GM18526 (cell line): ENCODE results near the gene BCAS4.
A peak's percentile ranks its signal among the peaks of the same experiment; 100 is the strongest.

Experiments used
- POLR2A ChIP-seq: IDR thresholded peaks from 3 replicates; pipeline ENCODE4 v1.6.1; 2011; ENCODE audit not compliant: insufficient read length; ENCODE audit errors: extremely low read depth

The BCAS4 gene, protein sequence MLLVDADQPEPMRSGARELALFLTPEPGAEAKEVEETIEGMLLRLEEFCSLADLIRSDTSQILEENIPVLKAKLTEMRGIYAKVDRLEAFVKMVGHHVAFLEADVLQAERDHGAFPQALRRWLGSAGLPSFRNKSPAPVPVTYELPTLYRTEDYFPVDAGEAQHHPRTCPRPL

DNA sequence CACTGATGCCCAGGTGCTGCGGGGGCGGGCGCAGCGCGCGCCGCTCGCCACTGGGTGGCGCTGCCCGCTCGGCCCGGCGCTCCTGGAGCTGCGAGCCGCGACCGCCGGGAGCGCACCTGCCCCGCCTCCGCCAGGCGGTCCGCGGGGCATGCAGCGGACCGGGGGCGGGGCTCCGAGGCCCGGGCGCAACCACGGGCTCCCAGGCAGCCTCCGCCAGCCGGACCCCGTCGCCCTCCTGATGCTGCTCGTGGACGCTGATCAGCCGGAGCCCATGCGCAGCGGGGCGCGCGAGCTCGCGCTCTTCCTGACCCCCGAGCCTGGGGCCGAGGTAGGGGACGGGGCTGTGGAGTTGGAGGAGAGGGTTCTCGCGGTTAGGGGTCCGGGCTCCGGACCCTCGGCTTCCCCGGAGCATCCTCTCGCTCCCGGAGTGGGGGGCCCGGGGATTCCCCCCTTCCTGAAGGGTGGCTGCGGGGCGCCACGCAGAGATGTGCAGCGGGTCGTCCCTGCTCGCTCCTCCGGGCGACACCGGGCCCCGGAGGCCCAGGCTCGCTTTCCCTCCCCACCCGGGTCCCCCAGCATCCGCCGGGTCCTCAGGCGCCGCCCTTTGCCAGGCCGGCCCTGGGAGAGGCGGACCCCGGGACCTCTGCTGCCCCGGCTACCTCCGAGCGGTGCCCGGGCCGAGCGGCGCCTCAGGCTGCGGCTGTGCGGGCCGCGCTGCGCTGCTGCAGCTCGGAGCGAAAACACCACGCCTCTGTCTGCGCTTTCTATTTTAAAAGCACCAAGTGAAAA lies at the start of gene BCAS4:
BCAS4 (plus strand) TSS at position 216 of the 789 bp plus-strand sequence; CDS start at position 239, 23 bp downstream.
- TF ChIP-seq POLR2A, result peak; percentile 61

DNA sequence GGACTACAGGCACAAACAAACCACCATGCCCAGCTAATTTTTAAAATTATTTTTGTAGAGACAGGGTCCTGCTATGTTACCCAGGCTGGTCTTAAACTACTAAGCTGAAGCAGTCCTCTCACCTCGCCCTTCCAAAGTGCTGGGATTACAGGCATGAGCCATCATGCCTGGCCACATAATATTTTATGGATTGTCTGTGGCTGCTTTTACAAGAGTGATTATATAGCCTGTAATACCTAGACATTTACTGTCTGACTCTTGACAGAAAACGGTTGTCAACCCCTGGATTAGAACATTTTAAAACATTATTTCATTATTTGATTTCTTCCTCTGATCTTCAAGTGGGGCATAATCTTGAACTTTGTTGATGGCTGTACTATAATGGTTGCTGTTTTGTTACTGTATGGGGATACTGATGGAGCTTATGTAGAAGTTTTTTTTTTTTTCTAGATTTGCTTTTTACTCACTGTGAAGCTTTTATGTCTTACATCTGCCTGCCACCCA lies 49.2 kb upstream of the BCAS4 start:
- TF ChIP-seq POLR2A, result no peak

DNA sequence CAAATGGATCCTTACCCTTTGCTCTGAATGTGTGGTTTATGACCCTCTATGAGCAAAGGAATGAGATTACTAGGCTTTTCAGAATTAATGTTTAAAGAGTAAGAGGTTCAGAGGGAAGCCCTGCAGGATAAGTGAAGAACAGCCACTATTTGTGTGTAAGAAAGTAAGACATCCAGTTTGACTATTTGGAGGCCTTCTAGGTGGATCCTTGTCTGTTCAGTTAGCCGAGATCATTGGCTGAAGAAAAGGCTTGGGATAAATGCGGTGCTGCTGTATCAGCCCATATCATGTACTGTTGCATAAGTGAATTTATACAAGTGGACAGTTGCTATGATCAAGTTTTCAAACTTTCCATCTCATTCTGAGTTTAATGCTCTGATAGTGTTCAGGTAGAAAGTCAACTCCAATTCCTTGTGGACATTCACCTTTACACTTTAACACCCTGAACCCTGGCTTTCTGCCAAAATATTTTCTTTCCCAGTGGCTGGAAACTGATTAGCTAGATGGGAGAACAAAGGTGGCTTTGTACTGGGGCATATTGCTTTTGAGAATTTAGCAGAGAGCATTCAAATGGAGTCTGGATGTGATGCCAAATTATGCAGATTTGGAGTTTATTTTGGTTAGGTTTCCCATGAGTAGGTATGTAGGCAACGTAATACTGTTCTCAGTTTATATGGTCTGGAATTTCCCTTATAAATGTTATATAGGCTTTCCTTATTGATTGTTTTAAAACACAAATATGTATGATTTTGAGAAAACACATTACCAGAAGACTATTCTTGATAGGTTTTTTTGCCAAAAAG lies 48.5 kb upstream of the BCAS4 start:
- TF ChIP-seq POLR2A, result no peak

DNA sequence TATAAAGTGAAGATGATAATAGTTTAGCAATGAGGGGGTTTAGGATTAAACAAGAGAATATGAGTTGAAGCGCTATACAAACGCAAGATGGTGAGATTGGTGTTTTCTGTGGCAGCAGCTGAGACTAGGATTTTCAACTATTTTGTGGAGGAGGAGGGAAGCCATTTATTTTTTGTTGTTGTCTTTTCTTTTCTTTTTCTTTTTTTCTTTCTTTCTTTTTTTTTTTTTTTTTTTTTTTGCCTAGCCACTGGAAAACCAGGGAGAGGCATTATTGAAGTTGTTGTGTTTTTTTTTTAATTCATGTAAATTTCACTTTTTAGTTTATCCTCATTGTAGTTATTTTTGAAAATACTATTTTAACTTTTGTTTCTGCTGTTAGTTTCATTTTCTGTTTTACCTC lies 47.6 kb upstream of the BCAS4 start:
- TF ChIP-seq POLR2A, result no peak

DNA sequence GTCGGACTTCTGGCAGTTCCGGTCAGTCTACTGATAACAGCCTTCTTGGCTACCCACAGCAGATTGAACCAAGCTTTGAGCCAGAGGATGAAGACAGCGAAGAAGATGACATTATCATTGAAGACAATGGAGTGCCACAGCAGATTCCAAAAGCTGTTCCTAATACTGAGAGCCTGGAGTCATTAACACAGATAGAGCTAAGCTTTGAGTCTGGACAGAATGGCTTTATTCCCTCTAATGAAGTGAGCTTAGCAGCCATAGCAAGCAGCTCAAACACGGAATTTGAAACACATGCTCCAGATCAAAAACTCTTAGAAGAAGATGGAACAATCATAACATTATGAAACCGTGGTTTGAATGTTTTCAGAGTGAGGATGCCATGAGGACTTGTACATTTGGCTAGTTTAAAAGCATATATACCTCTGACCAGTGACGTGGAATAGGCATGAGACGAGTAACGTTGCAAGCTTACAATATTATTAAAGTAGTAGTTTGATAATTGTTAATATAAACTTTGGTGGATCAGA lies 44.7 kb upstream of the BCAS4 start:
- no peak for TF ChIP-seq POLR2A

DNA sequence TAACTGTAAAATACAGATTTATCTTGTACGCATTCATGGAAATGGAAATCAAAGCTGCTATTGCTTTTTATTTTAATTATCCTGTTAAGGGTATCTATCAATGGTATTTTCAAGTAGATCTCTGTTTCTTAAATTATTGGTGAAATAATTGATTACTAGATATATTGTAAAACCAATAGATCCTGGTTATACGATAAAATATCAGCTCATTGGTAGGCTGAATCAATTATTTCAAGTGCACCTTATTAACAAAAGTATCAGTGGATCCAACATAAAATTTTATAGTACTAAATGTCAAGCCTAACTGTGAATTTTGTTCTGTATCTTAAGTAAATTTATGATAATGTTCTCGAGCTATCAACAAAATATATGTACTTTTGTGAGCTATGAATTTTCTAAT lies 41.7 kb upstream of the BCAS4 start:
- TF ChIP-seq POLR2A, result no peak

DNA sequence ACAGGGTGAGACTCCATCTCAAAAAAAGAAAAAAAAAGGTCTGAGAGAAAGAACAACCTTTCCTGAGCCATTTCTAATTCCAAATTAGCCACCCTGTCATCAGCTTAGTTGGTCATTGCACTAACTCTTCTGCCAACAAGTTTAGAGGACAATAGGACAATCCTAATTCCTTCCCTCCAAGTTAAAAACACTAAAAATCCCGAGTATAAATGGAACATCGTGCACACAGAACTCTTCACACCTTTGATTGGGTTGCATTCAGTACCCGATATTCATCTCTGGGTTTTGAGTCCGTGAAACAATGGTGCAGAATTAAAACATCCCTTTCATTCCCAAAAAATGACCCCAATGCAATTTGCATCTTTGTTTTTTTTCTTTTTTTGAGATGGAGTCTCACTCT lies 40.4 kb upstream of the BCAS4 start:
- no peak for TF ChIP-seq POLR2A

DNA sequence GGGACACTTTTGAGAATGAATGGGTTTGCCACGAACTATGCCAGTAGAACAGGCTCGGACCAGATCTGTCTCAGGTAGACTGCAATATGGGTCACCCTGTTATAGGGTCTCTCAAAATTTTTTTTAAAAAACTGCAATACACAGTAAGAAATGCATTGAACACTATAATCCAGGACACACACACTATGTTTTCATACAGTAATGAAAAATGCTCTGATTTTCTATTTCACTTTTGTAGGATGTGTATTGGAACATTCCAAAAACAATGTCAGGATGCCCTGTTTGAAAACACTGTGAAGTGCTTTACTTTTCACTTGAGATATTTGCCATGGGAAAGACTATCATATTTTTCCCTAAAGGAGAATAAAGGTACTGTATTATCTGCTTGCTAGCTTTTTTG lies 38.4 kb upstream of the BCAS4 start:
- TF ChIP-seq POLR2A, result no peak

DNA sequence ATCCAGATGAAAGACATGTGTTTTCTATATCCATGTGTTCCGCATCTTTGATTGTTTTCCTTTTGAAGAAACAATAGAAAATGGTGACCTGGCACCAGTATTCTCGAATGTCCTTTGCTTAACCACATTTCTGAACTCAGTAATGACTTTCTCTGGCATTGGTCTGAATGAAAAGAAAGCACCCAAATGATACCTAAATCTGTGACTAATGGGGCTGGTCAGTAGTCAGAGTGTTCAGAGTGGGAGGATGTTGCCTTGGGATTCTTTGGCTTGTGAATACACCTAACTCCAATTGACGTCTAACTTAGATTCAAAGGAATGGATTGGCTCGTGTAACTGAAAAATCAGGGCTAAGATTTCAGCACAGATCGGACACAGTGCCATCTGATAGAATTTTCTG lies 36.4 kb upstream of the BCAS4 start:
- no peak for TF ChIP-seq POLR2A

DNA sequence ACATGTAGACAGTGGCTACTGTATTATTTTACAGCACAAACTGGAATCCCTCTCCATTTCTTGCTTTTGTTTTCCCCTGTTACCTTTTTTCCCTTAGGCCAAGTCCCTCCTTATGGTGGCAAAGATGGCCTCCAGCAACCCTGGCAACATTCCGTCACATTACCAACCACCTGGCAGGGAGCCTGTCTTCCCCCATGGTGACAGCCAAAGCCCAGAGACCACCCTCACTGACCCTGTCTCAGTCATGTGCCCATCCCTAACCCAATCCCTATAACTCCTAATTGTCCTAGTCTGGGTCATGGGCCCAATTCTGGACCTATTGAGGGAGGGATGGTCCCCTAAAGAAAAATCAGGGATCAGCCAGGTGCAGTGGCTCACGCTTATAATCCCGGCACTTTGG lies 35.9 kb upstream of the BCAS4 start:
- TF ChIP-seq POLR2A, result no peak

DNA sequence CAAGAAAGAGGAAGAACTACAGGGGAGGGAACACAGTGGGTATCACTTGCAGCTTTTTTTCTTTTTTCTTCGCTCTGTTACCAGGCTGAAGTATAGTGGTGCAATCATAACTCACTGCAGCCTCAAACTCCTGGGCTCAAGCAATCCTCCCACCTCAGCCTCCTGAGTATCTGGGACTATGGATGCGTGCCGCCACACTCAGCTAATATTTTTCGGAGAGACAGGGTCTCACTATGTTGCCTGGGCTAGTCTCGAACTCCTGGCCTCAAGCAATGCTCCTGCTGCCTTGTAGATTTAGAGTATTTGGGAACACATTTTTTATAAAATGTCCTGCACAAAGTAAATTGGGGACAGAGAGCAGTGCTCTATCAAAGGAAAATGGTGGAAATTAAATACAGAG lies 35.2 kb upstream of the BCAS4 start:
- no peak for TF ChIP-seq POLR2A

DNA sequence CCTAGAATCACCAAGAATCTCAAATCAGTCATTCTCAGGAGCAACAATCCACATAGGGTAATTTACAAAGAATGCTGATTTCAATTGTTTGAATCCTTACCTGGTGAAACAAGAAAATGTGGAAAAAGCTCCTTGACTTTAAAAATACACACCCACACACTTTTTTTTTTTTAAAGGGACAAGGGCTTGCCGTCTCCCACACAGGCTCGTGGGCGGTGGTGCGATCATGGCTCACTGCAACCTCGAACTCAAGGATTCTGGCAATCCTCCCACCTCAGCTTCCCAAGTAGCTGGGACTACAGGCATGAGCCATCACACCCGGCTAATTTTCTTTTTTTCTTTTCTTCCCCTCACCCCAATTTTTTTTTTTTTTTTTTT lies 32.8 kb upstream of the BCAS4 start:
- TF ChIP-seq POLR2A, result no peak

DNA sequence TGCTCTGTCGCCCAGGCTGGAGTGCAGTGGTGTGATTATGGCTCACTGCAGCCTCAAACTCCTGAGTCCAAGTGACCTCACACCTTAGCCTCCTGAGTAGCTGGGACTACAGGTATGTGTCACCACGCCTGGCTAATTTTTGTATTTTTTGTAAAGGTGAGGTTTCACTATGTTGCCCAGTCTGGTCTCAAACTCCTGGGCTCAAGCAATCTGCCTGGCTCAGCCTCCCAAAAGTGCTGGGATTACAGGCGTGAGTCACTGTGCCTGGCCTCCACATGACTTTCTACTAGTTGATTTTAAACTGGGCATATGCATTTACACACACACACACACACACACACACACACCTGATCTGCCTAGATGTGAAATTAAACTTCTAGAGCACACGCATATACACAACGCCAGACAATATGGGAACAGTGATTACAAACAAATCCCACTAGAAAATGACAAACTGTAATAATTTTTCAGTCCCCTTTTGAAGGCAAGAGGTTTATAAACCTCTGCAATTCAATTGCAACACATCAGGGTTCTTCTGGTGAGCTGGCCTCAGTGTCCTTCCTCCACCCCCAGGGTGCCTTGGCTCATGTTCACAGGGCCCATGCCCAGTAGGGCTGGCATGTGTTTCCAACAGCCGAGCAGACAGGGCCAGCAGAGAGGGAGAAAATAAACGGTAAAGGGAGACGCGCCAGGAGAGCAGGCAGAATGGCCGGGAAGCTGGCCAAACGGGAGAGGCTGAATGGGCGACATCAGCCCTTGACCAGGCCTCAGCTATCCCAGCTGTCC lies 32.2 kb upstream of the BCAS4 start:
- TF ChIP-seq POLR2A, result no peak

DNA sequence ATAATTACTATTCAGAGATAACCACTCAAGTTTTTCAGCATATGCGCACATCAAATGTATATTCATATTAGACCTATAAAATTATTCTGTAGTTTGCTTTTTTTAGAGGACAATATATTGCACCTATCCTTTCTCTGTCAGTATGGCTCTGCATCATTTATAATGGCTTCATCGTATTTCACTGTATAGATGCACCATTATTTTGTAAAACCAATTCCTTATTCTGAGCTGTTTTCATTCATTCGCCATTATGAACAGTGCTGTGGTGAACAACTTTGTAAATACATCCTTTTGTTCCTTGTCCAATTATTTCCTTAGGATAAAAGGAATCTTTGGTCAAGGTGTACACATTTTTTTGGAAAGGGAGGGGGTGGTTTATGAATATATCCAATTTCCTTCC lies 29.2 kb upstream of the BCAS4 start:
- no peak for TF ChIP-seq POLR2A
